Peyer's patch (tissue), 4 donors: ENCODE data around the gene FGFR2.

Experiments
- CTCF ChIP-seq, 6 experiments: fragments of 450-650 bp in 4 of 6; fragments of 200-600 bp in 2 of 6; sonication (generic) in 1 of 6; IDR thresholded peaks; one replicate each; pipeline ENCODE4 v1.5.1; 2017 to 2019; ENCODE audit warnings: antibody characterized with exemption in 6 of 6, mild to moderate bottlenecking in 3 of 6, moderate library complexity in 1 of 6
- POLR2A ChIP-seq, 2 donors: fragments of 450-650 bp; IDR thresholded peaks; one replicate each; pipeline ENCODE4 v1.5.1; 2017; ENCODE audit warnings: antibody characterized with exemption in 2 of 2, mild to moderate bottlenecking in 2 of 2, moderate library complexity in 2 of 2

- no peak for TF ChIP-seq CTCF (IDR thresholded peaks at IDR 0.05)
- TF ChIP-seq POLR2A (IDR thresholded peaks at IDR 0.05): no peak
Measured at GRCh38 chr10:121514141-121514865, 83.9 kb downstream of the FGFR2 start.
